ENCODE data around the gene MEIS1.
"Not testable (repeated sequence)": the region's sequence is repeated elsewhere in the genome, so short reads cannot be mapped to it uniquely, and the experiment has no call there.

The MEIS1 gene

GRCh38 chr2:66466433-66466832 is 31.5 kb downstream of the MEIS1 start:
- no peak for DNase-seq (ENCODE audit: low read depth, low spot score)

GRCh38 chr2:66467718-66468117 is 32.8 kb downstream of the MEIS1 start:
- DNase-seq (ENCODE audit: low read depth, low spot score) = no peak

- no peak for DNase-seq (ENCODE audit: low read depth, low spot score)
These were observed 34.4 kb downstream of the MEIS1 start for GRCh38 chr2:66469214-66469902.

- no peak for DNase-seq (ENCODE audit: low read depth, low spot score)
These were observed 35.3 kb downstream of the MEIS1 start for GRCh38 chr2:66470199-66470598.

- DNase-seq (ENCODE audit: low read depth, low spot score) = no peak
These were observed 37.4 kb downstream of the MEIS1 start for GRCh38 chr2:66472225-66472843.

- DNase-seq (ENCODE audit: low read depth, low spot score) = no peak
These were observed 42.4 kb downstream of the MEIS1 start for GRCh38 chr2:66477135-66477842.

GRCh38 chr2:66478299-66478698 is 43.4 kb downstream of the MEIS1 start:
- no peak for DNase-seq (ENCODE audit: low read depth, low spot score)

- DNase-seq (ENCODE audit: low read depth, low spot score) = no peak
These were observed 43.9 kb downstream of the MEIS1 start for GRCh38 chr2:66478731-66479316.

- DNase-seq (ENCODE audit: low read depth, low spot score) = no peak
These were observed 46.2 kb downstream of the MEIS1 start for GRCh38 chr2:66481100-66481549.

GRCh38 chr2:66485252-66485651 is 50.3 kb downstream of the MEIS1 start:
- not testable (repeated sequence) for DNase-seq (ENCODE audit: low read depth, low spot score)

- no peak for DNase-seq (ENCODE audit: low read depth, low spot score)
These were observed 54.0 kb downstream of the MEIS1 start for GRCh38 chr2:66488946-66489345.

- DNase-seq (ENCODE audit: low read depth, low spot score) = no peak
These were observed 54.5 kb downstream of the MEIS1 start for GRCh38 chr2:66489436-66489835.

GRCh38 chr2:66490588-66491001 is 55.7 kb downstream of the MEIS1 start:
- no peak for DNase-seq (ENCODE audit: low read depth, low spot score)

- DNase-seq (ENCODE audit: low read depth, low spot score) = no peak
These were observed 59.8 kb downstream of the MEIS1 start for GRCh38 chr2:66494708-66495107.

- no peak for DNase-seq (ENCODE audit: low read depth, low spot score)
These were observed 61.1 kb downstream of the MEIS1 start for GRCh38 chr2:66495788-66496640.

GRCh38 chr2:66496670-66497420 is 61.9 kb downstream of the MEIS1 start:
- DNase-seq (ENCODE audit: low read depth, low spot score) = no peak

- DNase-seq (ENCODE audit: low read depth, low spot score) = no peak
These were observed 62.7 kb downstream of the MEIS1 start for GRCh38 chr2:66497431-66498288.

GRCh38 chr2:66498289-66498975 is 63.5 kb downstream of the MEIS1 start:
- DNase-seq (ENCODE audit: low read depth, low spot score) = no peak

GRCh38 chr2:66501267-66501666 is 66.3 kb downstream of the MEIS1 start:
- no peak for DNase-seq (ENCODE audit: low read depth, low spot score)

All from activated naive CD8-positive, alpha-beta T cell treated with anti-CD3 and anti-CD28 coated beads, Interleukin-2, amount 50 U/mL, for 16 hours (primary cell).